GM21786 (cell line): Measurements from ENCODE around the gene ARHGAP26.

Experiments used
- ATAC-seq: cut with Tn5 transposase; IDR thresholded peaks from one replicate; pipeline ENCODE4 v1.9.1; 2021; ENCODE audit not compliant: unreplicated experiment

Gene ARHGAP26

GRCh38 chr5:143229426-143229895 lies 459.3 kb downstream of the ARHGAP26 start:
- ATAC-seq, result peak; percentile 25

GRCh38 chr5:143229896-143230675 lies 459.9 kb downstream of the ARHGAP26 start:
- ATAC-seq, result peak; percentile 84

GRCh38 chr5:143230676-143230996 lies 460.5 kb downstream of the ARHGAP26 start:
- ATAC-seq, result no peak

- ATAC-seq, result no peak
Measured at GRCh38 chr5:143231416-143231815, 461.2 kb downstream of the ARHGAP26 start.

- ATAC-seq, result peak; percentile 24
Measured at GRCh38 chr5:143231973-143232812, 462.0 kb downstream of the ARHGAP26 start.

- no peak for ATAC-seq
Measured at GRCh38 chr5:143233031-143233430, 462.9 kb downstream of the ARHGAP26 start.

- no peak for ATAC-seq
Measured at GRCh38 chr5:143234162-143234842, 464.1 kb downstream of the ARHGAP26 start.

- no peak for ATAC-seq
Measured at GRCh38 chr5:143235423-143235822, 465.2 kb downstream of the ARHGAP26 start.

- ATAC-seq, result no peak
Measured at GRCh38 chr5:143236682-143237081, 466.5 kb downstream of the ARHGAP26 start.

- no peak for ATAC-seq
Measured at GRCh38 chr5:143237664-143238063, 467.5 kb downstream of the ARHGAP26 start.

- no peak for ATAC-seq
Measured at GRCh38 chr5:143238620-143239019, 468.4 kb downstream of the ARHGAP26 start.

GRCh38 chr5:143239882-143240518 lies 469.8 kb downstream of the ARHGAP26 start:
- ATAC-seq, result no peak

GRCh38 chr5:143241892-143242291 lies 471.7 kb downstream of the ARHGAP26 start:
- ATAC-seq, result no peak

GRCh38 chr5:143243103-143243502 lies 472.9 kb downstream of the ARHGAP26 start:
- no peak for ATAC-seq

GRCh38 chr5:143244000-143244736 lies 474.0 kb downstream of the ARHGAP26 start:
- ATAC-seq, result no peak

GRCh38 chr5:143244990-143245389 lies 474.8 kb downstream of the ARHGAP26 start:
- ATAC-seq, result no peak

GRCh38 chr5:143245929-143246561 lies 475.9 kb downstream of the ARHGAP26 start:
- no peak for ATAC-seq

GRCh38 chr5:143247134-143247815 lies 477.1 kb downstream of the ARHGAP26 start:
- no peak for ATAC-seq

- ATAC-seq, result no peak
Measured at GRCh38 chr5:143248391-143248790, 478.2 kb downstream of the ARHGAP26 start.
